PC-3 (cell line): ENCODE results near the gene PDE11A. TPM values are rescaled to one million over a fixed set of nuclear protein-coding genes. Genes with fewer than 3 reads are reported as not detected.

Experiments
- ATAC-seq: fragments of 200-7000 bp; cut with Tn5 transposase; 2 replicates; pipeline ENCODE4 v1.9.1; 2020; ENCODE audit warnings: mild to moderate bottlenecking, moderate library complexity
- BruUV-seq: library from RNA; stranded (reverse); fragments of 400-500 nt; replicated peaks from 2 replicates; lab custom pipeline; 2021; lab: Mats Ljungman, UMichigan
- CTCF ChIA-PET: fragments of 300-600 bp; sonication (Branson Sonifier 250); formaldehyde crosslinking; loops from one replicate; lab custom pipeline; 2022; ENCODE audit warnings: antibody characterized with exemption; lab: Charles Lee
- POLR2A ChIA-PET: fragments of 300-600 bp; sonication (Branson Sonifier 250); formaldehyde crosslinking; loops from one replicate; lab custom pipeline; 2022; ENCODE audit warnings: antibody characterized with exemption; ENCODE audit not compliant: unreplicated experiment; lab: Charles Lee
- DNase-seq: peaks from one replicate; pipeline ENCODE4 v3.0.0-alpha.2; 2015
- H2AFZ ChIP-seq: fragments of 300-600 bp; sonication (generic); 2 replicates; pipeline ENCODE4 v1.6.0; 2016; ENCODE audit warnings: antibody characterized with exemption, low read length
- H3F3A ChIP-seq: fragments of 300-600 bp; sonication (generic); one replicate; pipeline ENCODE4 v1.6.0; 2017; ENCODE audit warnings: antibody characterized with exemption, low read length, control low read depth, mild to moderate bottlenecking; ENCODE audit not compliant: unreplicated experiment
- H3K27ac ChIP-seq: fragments of 300-600 bp; sonication (generic); 2 replicates; pipeline ENCODE4 v1.5.1; 2016; ENCODE audit warnings: mild to moderate bottlenecking, low read length
- H3K27me3 ChIP-seq: fragments of 300-600 bp; sonication (generic); 2 replicates; pipeline ENCODE4 v1.6.1; 2016; ENCODE audit warnings: low read length, mixed read lengths
- H3K36me3 ChIP-seq: fragments of 300-600 bp; sonication (generic); 2 replicates; pipeline ENCODE4 v1.6.1; 2016; ENCODE audit warnings: low read depth, mixed run types, low read length, mixed read lengths
- H3K4me1 ChIP-seq: fragments of 300-600 bp; sonication (generic); 2 replicates; pipeline ENCODE4 v1.5.1; 2016; ENCODE audit warnings: low read length; ENCODE audit not compliant: insufficient read depth
- H3K4me2 ChIP-seq: fragments of 300-600 bp; sonication (generic); 2 replicates; pipeline ENCODE4 v1.6.0; 2016; ENCODE audit warnings: low read length
- H3K4me3 ChIP-seq: fragments of 300-600 bp; sonication (generic); 2 replicates; pipeline ENCODE4 v1.5.1; 2016; ENCODE audit warnings: mild to moderate bottlenecking, low read length, mixed read lengths
- H3K79me2 ChIP-seq: fragments of 300-600 bp; sonication (generic); 2 replicates; pipeline ENCODE4 v1.6.1; 2017; ENCODE audit warnings: low read length, mixed read lengths
- H3K9ac ChIP-seq: fragments of 300-600 bp; sonication (generic); 2 replicates; pipeline ENCODE4 v1.6.0; 2016; ENCODE audit warnings: mild to moderate bottlenecking, low read length
- H3K9me2 ChIP-seq: fragments of 300-600 bp; sonication (generic); replicated peaks from 2 replicates; pipeline ENCODE4 v1.6.1; 2016; ENCODE audit warnings: mixed run types, low read length, mixed read lengths
- H3K9me3 ChIP-seq: fragments of 300-600 bp; sonication (generic); 2 replicates; pipeline ENCODE4 v1.6.1; 2016; ENCODE audit warnings: low read length, mixed read lengths
- H4K20me1 ChIP-seq: fragments of 300-600 bp; sonication (generic); 2 replicates; pipeline ENCODE4 v1.6.1; 2016; ENCODE audit warnings: low read length, mixed read lengths
- CTCF ChIP-seq: fragments of 300-600 bp; sonication (generic); conservative IDR thresholded peaks from 2 replicates; pipeline ENCODE4 v1.5.1; 2017; ENCODE audit warnings: antibody characterized with exemption, low read depth, mild to moderate bottlenecking, low read length
- EZH2 ChIP-seq: fragments of 300-600 bp; sonication (generic); IDR thresholded peaks from one replicate; pipeline ENCODE4 v1.6.1; 2017; ENCODE audit warnings: antibody characterized with exemption, mild to moderate bottlenecking, low read length; ENCODE audit not compliant: unreplicated experiment
- EZH2phosphoT487 ChIP-seq: fragments of 300-600 bp; sonication (generic); IDR thresholded peaks from 2 replicates; pipeline ENCODE4 v1.6.1; 2018; ENCODE audit warnings: mild to moderate bottlenecking, antibody characterized with exemption, low read length, borderline replicate concordance
- intact Hi-C: fragments of 100-400 bp; cut with micrococcal nuclease; formaldehyde crosslinking; loops from 2 replicates; pipeline ENCODE4 v1.9.0; 2023
- total RNA-seq: library from RNA; depleted of rRNA; stranded (reverse); fragments of >200 nt; gene quantifications from 2 replicates; pipeline ENCODE4 v1.2.3, GENCODE V29; 2014

PDE11A gene
- total RNA-seq, 1 experiment from 2014 or later, result 0.15 TPM

DNA sequence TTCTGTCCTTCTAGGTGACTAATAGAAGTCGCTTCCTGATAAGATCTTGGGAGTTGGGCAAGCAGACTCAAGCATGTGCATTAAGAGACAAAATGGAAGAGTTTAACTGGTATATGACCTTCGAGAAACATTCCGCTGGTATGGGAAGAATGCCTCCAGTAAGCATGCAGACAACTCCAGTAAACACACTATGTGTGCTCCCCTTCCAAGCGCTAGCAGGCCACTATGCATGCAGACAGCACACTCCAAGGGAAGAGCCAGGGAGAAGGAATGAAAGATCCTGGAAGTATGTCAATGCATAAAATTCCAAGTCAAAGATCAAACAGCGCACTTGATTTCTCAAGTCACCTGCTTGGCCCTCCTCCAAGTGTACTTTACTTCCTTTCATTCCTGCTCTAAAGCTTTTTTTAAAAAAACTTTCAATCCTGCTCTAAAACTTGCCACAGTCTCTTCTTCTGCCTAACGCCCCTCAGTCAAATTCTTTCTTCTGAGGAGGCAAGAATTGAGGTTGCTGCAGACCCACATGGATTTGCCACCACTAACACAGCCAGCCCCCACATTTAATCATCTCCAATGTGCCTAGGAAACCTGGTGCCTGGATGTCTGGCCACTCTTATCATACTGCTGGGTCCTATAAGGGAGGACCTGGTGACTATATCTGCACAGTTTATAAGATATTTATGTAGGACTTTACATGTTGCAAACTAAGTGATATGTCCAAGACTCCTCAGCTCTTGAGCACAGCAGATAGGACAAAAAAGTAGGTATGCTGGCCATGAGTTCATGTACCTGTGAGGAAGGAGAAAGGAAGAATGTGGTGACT is 239.8 kb downstream of the PDE11A start:
- H3K4me3 ChIP-seq, result no peak overlapping the region
- no TSS peak for BruUV-seq
- intact Hi-C loops, result no loop called here
- no peaks in the 10 kb centered on the region for H3F3A ChIP-seq
- H3K27me3 ChIP-seq, result peaks cover 4% of the 10 kb centered on the region; the same call in 1 of the 2 replicates
- H4K20me1 ChIP-seq, result no peaks in the 10 kb centered on the region
- H3K79me2 ChIP-seq, result no peaks in the 10 kb centered on the region
- no peak overlapping the region for H3K9ac ChIP-seq
- no peak for DNase-seq
- H3K9me3 ChIP-seq, result no peaks in the 10 kb centered on the region
- no peak overlapping the region for H3K4me2 ChIP-seq
- ChIA-PET CTCF (no interaction called here), POLR2A (no interaction called here)
- H3K27ac ChIP-seq, result no peak overlapping the region
- no peaks in the 10 kb centered on the region for H3K4me1 ChIP-seq
- ATAC-seq, result no peak
- H3K36me3 ChIP-seq, result no peaks in the 10 kb centered on the region
- no peak overlapping the region for H2AFZ ChIP-seq
- TF ChIP-seq CTCF, result no peak
- no peak for TF ChIP-seq EZH2phosphoT487
- TF ChIP-seq EZH2, result no peak
- H3K9me2 ChIP-seq, result no peaks in the 10 kb centered on the region

DNA sequence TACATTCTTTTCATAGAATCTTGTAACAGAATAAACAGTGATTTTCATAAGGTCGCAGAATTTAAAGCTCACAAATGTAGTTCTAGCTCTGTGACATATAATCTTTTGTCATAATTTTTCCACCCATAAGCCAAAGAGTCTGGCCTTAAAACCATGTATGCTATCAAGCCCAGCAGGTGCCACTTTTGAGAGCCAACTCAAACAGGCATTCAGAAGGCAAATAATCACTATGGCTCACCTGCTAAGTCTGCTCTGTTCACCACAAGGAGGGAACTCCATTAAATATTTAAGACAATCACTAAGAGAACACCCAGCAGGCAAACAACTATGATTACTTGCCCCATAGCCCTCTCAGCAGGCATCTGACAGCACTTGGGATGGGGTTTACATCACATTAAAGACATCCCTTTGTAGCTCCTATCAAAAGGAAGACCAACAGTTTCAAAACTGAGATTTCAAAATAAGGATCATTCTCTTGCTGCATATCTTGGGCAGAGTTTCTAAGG is 241.6 kb downstream of the PDE11A start:
- no peak overlapping the region for H3K27ac ChIP-seq
- H3F3A ChIP-seq, result no peaks in the 10 kb centered on the region
- no peak overlapping the region for H3K4me2 ChIP-seq
- H3K9me2 ChIP-seq, result no peaks in the 10 kb centered on the region
- ATAC-seq (no peak), DNase-seq (no peak)
- no peak for TF ChIP-seq EZH2
- no peak for TF ChIP-seq CTCF
- TF ChIP-seq EZH2phosphoT487, result no peak
- intact Hi-C loops, result no loop called here
- H3K4me3 ChIP-seq, result no peak overlapping the region
- CTCF ChIA-PET, result no interaction called here
- no peaks in the 10 kb centered on the region for H3K79me2 ChIP-seq
- H3K9ac ChIP-seq, result no peak overlapping the region
- no peak overlapping the region for H2AFZ ChIP-seq
- POLR2A ChIA-PET, result no interaction called here
- H3K36me3 ChIP-seq, result no peaks in the 10 kb centered on the region
- BruUV-seq, result no TSS peak
- no peaks in the 10 kb centered on the region for H4K20me1 ChIP-seq
- no peaks in the 10 kb centered on the region for H3K9me3 ChIP-seq
- H3K27me3 ChIP-seq, result peaks cover 19% of the 10 kb centered on the region
- no peaks in the 10 kb centered on the region for H3K4me1 ChIP-seq

- ChIA-PET POLR2A (no interaction called here), CTCF (interaction anchor here (0.6 kb wide), 1 partner anchor 100 kb away, joined by 3 read pairs; no protein-coding TSS in a partner anchor)
- Histone ChIP-seq H3K4me2 (no peak overlapping the region), H3F3A (no peaks in the 10 kb centered on the region), H4K20me1 (no peaks in the 10 kb centered on the region), H3K9ac (no peak overlapping the region), H3K36me3 (no peaks in the 10 kb centered on the region), H3K4me3 (no peak overlapping the region), H3K27me3 (peaks cover 40% of the 10 kb centered on the region), H2AFZ (no peak overlapping the region), H3K79me2 (no peaks in the 10 kb centered on the region), H3K9me2 (no peaks in the 10 kb centered on the region), H3K9me3 (no peaks in the 10 kb centered on the region), H3K27ac (no peak overlapping the region), H3K4me1 (no peaks in the 10 kb centered on the region)
- DNase-seq, result no peak
- TF ChIP-seq EZH2phosphoT487, result no peak
- TF ChIP-seq EZH2, result no peak
- TF ChIP-seq CTCF, result no peak
- intact Hi-C loops, result no loop called here
- no peak for ATAC-seq
- no TSS peak for BruUV-seq
Measured at GRCh38 chr2:177828557-177828956, 244.0 kb downstream of the PDE11A start.
